ENCODE measurements around the gene GATA3.

The GATA3 gene

GRCh38 chr10:8035641-8036470 lies 18.6 kb upstream of the GATA3 start:
- Histone ChIP-seq H3K79me2 (ENCODE audit: low read length) (no peaks in the 10 kb centered on the region), H4K20me1 (ENCODE audit: insufficient read depth, low read length) (no peaks in the 10 kb centered on the region), H3K4me3 (ENCODE audit: low read length) (no peak overlapping the region), H3K9me3 (replicated peaks; ENCODE audit: insufficient read depth, low read length) (no peaks in the 10 kb centered on the region), H3K36me3 (replicated peaks; ENCODE audit: insufficient read depth, low read length) (no peaks in the 10 kb centered on the region), H3K9me2 (replicated peaks; ENCODE audit: insufficient read depth, low read length) (no peaks in the 10 kb centered on the region), H3K27ac (ENCODE audit: low read length) (no peak overlapping the region), H3F3A (ENCODE audit: insufficient read depth, low read length) (no peaks in the 10 kb centered on the region), H3K4me1 (ENCODE audit: low read length) (no peaks in the 10 kb centered on the region), H2AFZ (ENCODE audit: low read length) (no peak overlapping the region), H3K4me2 (ENCODE audit: low read depth, low read length) (no peak overlapping the region), H3K27me3 (replicated peaks; ENCODE audit: insufficient read depth, low read length) (no peaks in the 10 kb centered on the region; the same call in 1 of the 2 replicates), H3K9ac (ENCODE audit: low read length) (no peak overlapping the region)
- no peak for TF ChIP-seq EZH2phosphoT487 (IDR thresholded peaks at IDR 0.05; ENCODE audit: low read length)
- TF ChIP-seq, protein P1, sequence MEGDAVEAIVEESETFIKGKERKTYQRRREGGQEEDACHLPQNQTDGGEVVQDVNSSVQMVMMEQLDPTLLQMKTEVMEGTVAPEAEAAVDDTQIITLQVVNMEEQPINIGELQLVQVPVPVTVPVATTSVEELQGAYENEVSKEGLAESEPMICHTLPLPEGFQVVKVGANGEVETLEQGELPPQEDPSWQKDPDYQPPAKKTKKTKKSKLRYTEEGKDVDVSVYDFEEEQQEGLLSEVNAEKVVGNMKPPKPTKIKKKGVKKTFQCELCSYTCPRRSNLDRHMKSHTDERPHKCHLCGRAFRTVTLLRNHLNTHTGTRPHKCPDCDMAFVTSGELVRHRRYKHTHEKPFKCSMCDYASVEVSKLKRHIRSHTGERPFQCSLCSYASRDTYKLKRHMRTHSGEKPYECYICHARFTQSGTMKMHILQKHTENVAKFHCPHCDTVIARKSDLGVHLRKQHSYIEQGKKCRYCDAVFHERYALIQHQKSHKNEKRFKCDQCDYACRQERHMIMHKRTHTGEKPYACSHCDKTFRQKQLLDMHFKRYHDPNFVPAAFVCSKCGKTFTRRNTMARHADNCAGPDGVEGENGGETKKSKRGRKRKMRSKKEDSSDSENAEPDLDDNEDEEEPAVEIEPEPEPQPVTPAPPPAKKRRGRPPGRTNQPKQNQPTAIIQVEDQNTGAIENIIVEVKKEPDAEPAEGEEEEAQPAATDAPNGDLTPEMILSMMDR (IDR thresholded peaks at IDR 0.05; ENCODE audit: low read length) = no peak
- no peak for TF ChIP-seq EZH2 (optimal IDR thresholded peaks at IDR 0.05; ENCODE audit: low read depth, low read length)
- no peak for DNase-seq

- H3K9ac ChIP-seq (ENCODE audit: low read length) = no peak overlapping the region
- H4K20me1 ChIP-seq (ENCODE audit: insufficient read depth, low read length) = no peaks in the 10 kb centered on the region
- H2AFZ ChIP-seq (ENCODE audit: low read length) = no peak overlapping the region
- no peaks in the 10 kb centered on the region for H3K79me2 ChIP-seq (ENCODE audit: low read length)
- TF ChIP-seq, protein P1 (IDR thresholded peaks at IDR 0.05; ENCODE audit: low read length) = no peak
- no peak for TF ChIP-seq EZH2phosphoT487 (IDR thresholded peaks at IDR 0.05; ENCODE audit: low read length)
- TF ChIP-seq EZH2 (optimal IDR thresholded peaks at IDR 0.05; ENCODE audit: low read depth, low read length) = no peak
- H3K27ac ChIP-seq (ENCODE audit: low read length) = no peak overlapping the region
- no peak for DNase-seq
- no peaks in the 10 kb centered on the region for H3K4me1 ChIP-seq (ENCODE audit: low read length)
- no peaks in the 10 kb centered on the region for H3K9me3 ChIP-seq (replicated peaks; ENCODE audit: insufficient read depth, low read length)
- no peaks in the 10 kb centered on the region for H3F3A ChIP-seq (ENCODE audit: insufficient read depth, low read length)
- no peak overlapping the region for H3K4me2 ChIP-seq (ENCODE audit: low read depth, low read length)
- H3K27me3 ChIP-seq (replicated peaks; ENCODE audit: insufficient read depth, low read length) = no peaks in the 10 kb centered on the region; the same call in 1 of the 2 replicates
- H3K9me2 ChIP-seq (replicated peaks; ENCODE audit: insufficient read depth, low read length) = no peaks in the 10 kb centered on the region
- H3K36me3 ChIP-seq (replicated peaks; ENCODE audit: insufficient read depth, low read length) = no peaks in the 10 kb centered on the region
- H3K4me3 ChIP-seq (ENCODE audit: low read length) = no peak overlapping the region
Measured at GRCh38 chr10:8036506-8037198, 17.8 kb upstream of the GATA3 start.

GRCh38 chr10:8037199-8037801 lies 17.2 kb upstream of the GATA3 start:
- Histone ChIP-seq H3K4me1 (ENCODE audit: low read length) (no peaks in the 10 kb centered on the region), H3K36me3 (replicated peaks; ENCODE audit: insufficient read depth, low read length) (no peaks in the 10 kb centered on the region), H3K27me3 (replicated peaks; ENCODE audit: insufficient read depth, low read length) (no peaks in the 10 kb centered on the region; the same call in 1 of the 2 replicates), H3K9me2 (replicated peaks; ENCODE audit: insufficient read depth, low read length) (no peaks in the 10 kb centered on the region), H3K27ac (ENCODE audit: low read length) (no peak overlapping the region), H3K4me2 (ENCODE audit: low read depth, low read length) (no peak overlapping the region), H2AFZ (ENCODE audit: low read length) (no peak overlapping the region), H3F3A (ENCODE audit: insufficient read depth, low read length) (no peaks in the 10 kb centered on the region), H3K4me3 (ENCODE audit: low read length) (no peak overlapping the region), H3K79me2 (ENCODE audit: low read length) (no peaks in the 10 kb centered on the region), H3K9ac (ENCODE audit: low read length) (no peak overlapping the region), H3K9me3 (replicated peaks; ENCODE audit: insufficient read depth, low read length) (no peaks in the 10 kb centered on the region), H4K20me1 (ENCODE audit: insufficient read depth, low read length) (no peaks in the 10 kb centered on the region)
- no peak for TF ChIP-seq EZH2phosphoT487 (IDR thresholded peaks at IDR 0.05; ENCODE audit: low read length)
- no peak for TF ChIP-seq EZH2 (optimal IDR thresholded peaks at IDR 0.05; ENCODE audit: low read depth, low read length)
- TF ChIP-seq, protein P1 (IDR thresholded peaks at IDR 0.05; ENCODE audit: low read length) = no peak
- DNase-seq = no peak

Measured in MM.1S (cell line).